Measurements from ENCODE around the gene CCNC.

The CCNC gene

GRCh38 chr6:99521633-99522151 is 46.8 kb downstream of the CCNC start:
- Histone ChIP-seq H3K4ac (ENCODE audit: low read length) (no peak overlapping the region), H3K36me3 (replicated peaks in 1 of 2; ENCODE audit: control insufficient read depth in 2 of 2, insufficient read depth in 2 of 2, low read length in 2 of 2) (peaks cover 0 to 12% of the 10 kb centered on the region in 2 donors), H3K9ac (ENCODE audit: low read depth, low read length, poor library complexity) (no peak overlapping the region), H2AK5ac (ENCODE audit: low read depth, low read length) (peak overlapping the region; percentile 17), H3K79me1 (ENCODE audit: low read depth, low read length) (no peaks in the 10 kb centered on the region), H3K4me1 (ENCODE audit: control insufficient read depth in 2 of 2, insufficient read depth in 1 of 2, low read depth in 1 of 2, low read length in 2 of 2) (no peaks in the 10 kb centered on the region), H3K18ac (ENCODE audit: low read length) (no peak overlapping the region), H2BK5ac (ENCODE audit: low read length) (no peak overlapping the region), H2AFZ (ENCODE audit: low read length) (peak overlapping the region; percentile 97), H2BK120ac (ENCODE audit: low read depth, low read length) (no peak overlapping the region), H4K8ac (ENCODE audit: low read depth, low read length) (no peak overlapping the region), H3K27me3 (ENCODE audit: control insufficient read depth in 3 of 3, insufficient read depth in 3 of 3, low read depth in 1 of 3, low read length in 3 of 3) (no peaks in the 10 kb centered on the region), H2BK12ac (ENCODE audit: low read length) (no peak overlapping the region), H3K4me2 (ENCODE audit: insufficient read depth, low read length, poor library complexity, severe bottlenecking) (peak overlapping the region; percentile 44), H3K9me3 (replicated peaks in 1 of 2; ENCODE audit: control insufficient read depth in 2 of 2, insufficient read depth in 1 of 2, low read depth in 1 of 2, low read length in 2 of 2) (no peaks in the 10 kb centered on the region), H3K4me3 (ENCODE audit: low read length in 2 of 2) (peak overlapping the region; percentile 87 to 99), H3K23ac (ENCODE audit: low read depth, low read length, poor library complexity) (no peak overlapping the region), H2BK15ac (ENCODE audit: low read length) (no peak overlapping the region), H3K27ac (replicated peaks; ENCODE audit: low read length) (no peak overlapping the region), H4K91ac (ENCODE audit: low read depth, low read length, poor library complexity) (no peak overlapping the region), H3K14ac (ENCODE audit: low read length) (no peak overlapping the region)
- WGBS, 2 donors (ENCODE audit: extremely low coverage in 2 of 2, insufficient read length in 2 of 2, insufficient replicate concordance in 1 of 2) = no CpG with 5 or more reads among the region's 9 CpGs
- DNase-seq (ENCODE audit: low spot score) = no peak

GRCh38 chr6:99520855-99521632 is 47.4 kb downstream of the CCNC start:
- Histone ChIP-seq H4K91ac (ENCODE audit: low read depth, low read length, poor library complexity) (no peak overlapping the region), H2BK120ac (ENCODE audit: low read depth, low read length) (no peak overlapping the region), H3K4ac (ENCODE audit: low read length) (no peak overlapping the region), H3K4me2 (ENCODE audit: insufficient read depth, low read length, poor library complexity, severe bottlenecking) (peak overlapping the region; percentile 58), H2BK12ac (ENCODE audit: low read length) (no peak overlapping the region), H3K4me1 (ENCODE audit: control insufficient read depth in 2 of 2, insufficient read depth in 1 of 2, low read depth in 1 of 2, low read length in 2 of 2) (no peaks in the 10 kb centered on the region), H3K9ac (ENCODE audit: low read depth, low read length, poor library complexity) (peak overlapping the region; percentile 98), H3K9me3 (replicated peaks in 1 of 2; ENCODE audit: control insufficient read depth in 2 of 2, insufficient read depth in 1 of 2, low read depth in 1 of 2, low read length in 2 of 2) (no peaks in the 10 kb centered on the region), H3K27ac (replicated peaks; ENCODE audit: low read length) (peak overlapping the region; percentile 86), H2AFZ (ENCODE audit: low read length) (peak overlapping the region; percentile 97), H3K14ac (ENCODE audit: low read length) (peak overlapping the region; percentile 99), H3K36me3 (replicated peaks in 1 of 2; ENCODE audit: control insufficient read depth in 2 of 2, insufficient read depth in 2 of 2, low read length in 2 of 2) (peaks cover 0 to 6% of the 10 kb centered on the region in 2 donors), H3K4me3 (ENCODE audit: low read length in 2 of 2) (peak overlapping the region; percentile 87 to 99), H2BK5ac (ENCODE audit: low read length) (peak overlapping the region; percentile 97), H3K18ac (ENCODE audit: low read length) (peak overlapping the region; percentile 99), H3K23ac (ENCODE audit: low read depth, low read length, poor library complexity) (peak overlapping the region; percentile 100), H3K79me1 (ENCODE audit: low read depth, low read length) (no peaks in the 10 kb centered on the region), H2AK5ac (ENCODE audit: low read depth, low read length) (peak overlapping the region; percentile 39), H3K27me3 (ENCODE audit: control insufficient read depth in 3 of 3, insufficient read depth in 3 of 3, low read depth in 1 of 3, low read length in 3 of 3) (no peaks in the 10 kb centered on the region), H4K8ac (ENCODE audit: low read depth, low read length) (no peak overlapping the region), H2BK15ac (ENCODE audit: low read length) (peak overlapping the region; percentile 86)
- no CpG with 5 or more reads among the region's 47 CpGs for whole genome bisulfite sequencing, 2 donors (ENCODE audit: extremely low coverage in 2 of 2, insufficient read length in 2 of 2, insufficient replicate concordance in 1 of 2)
- peak; percentile 69 for DNase-seq (ENCODE audit: low spot score)

- H3K23ac ChIP-seq (ENCODE audit: low read depth, low read length, poor library complexity) = no peak overlapping the region
Observed at GRCh38 chr6:99519446-99519845, 49.0 kb downstream of the CCNC start.

GRCh38 chr6:99514089-99514488 is 54.4 kb downstream of the CCNC start:
- DNase-seq (ENCODE audit: low spot score) = no peak
- Histone ChIP-seq H3K4me1 (ENCODE audit: control insufficient read depth in 2 of 2, insufficient read depth in 1 of 2, low read depth in 1 of 2, low read length in 2 of 2) (peaks cover 0 to 3% of the 10 kb centered on the region in 2 donors), H3K27me3 (ENCODE audit: control insufficient read depth in 3 of 3, insufficient read depth in 3 of 3, low read depth in 1 of 3, low read length in 3 of 3) (peaks cover 0 to 10% (median 0%) of the 10 kb centered on the region in 3 experiments), H3K4me2 (ENCODE audit: insufficient read depth, low read length, poor library complexity, severe bottlenecking) (no peak overlapping the region), H2BK12ac (ENCODE audit: low read length) (no peak overlapping the region), H4K91ac (ENCODE audit: low read depth, low read length, poor library complexity) (no peak overlapping the region), H2BK15ac (ENCODE audit: low read length) (no peak overlapping the region), H3K14ac (ENCODE audit: low read length) (no peak overlapping the region), H3K18ac (ENCODE audit: low read length) (no peak overlapping the region), H3K4ac (ENCODE audit: low read length) (no peak overlapping the region), H3K79me1 (ENCODE audit: low read depth, low read length) (no peaks in the 10 kb centered on the region), H3K9ac (ENCODE audit: low read depth, low read length, poor library complexity) (no peak overlapping the region), H2BK120ac (ENCODE audit: low read depth, low read length) (no peak overlapping the region), H3K36me3 (replicated peaks in 1 of 2; ENCODE audit: control insufficient read depth in 2 of 2, insufficient read depth in 2 of 2, low read length in 2 of 2) (peaks cover 0 to 12% of the 10 kb centered on the region in 2 donors), H3K9me3 (replicated peaks in 1 of 2; ENCODE audit: control insufficient read depth in 2 of 2, insufficient read depth in 1 of 2, low read depth in 1 of 2, low read length in 2 of 2) (no peaks in the 10 kb centered on the region), H3K23ac (ENCODE audit: low read depth, low read length, poor library complexity) (no peak overlapping the region), H2AFZ (ENCODE audit: low read length) (peak overlapping the region; percentile 99), H2AK5ac (ENCODE audit: low read depth, low read length) (no peak overlapping the region), H3K4me3 (ENCODE audit: low read length in 2 of 2) (peak overlapping the region; percentile 46 to 78), H2BK5ac (ENCODE audit: low read length) (no peak overlapping the region), H4K8ac (ENCODE audit: low read depth, low read length) (no peak overlapping the region), H3K27ac (replicated peaks; ENCODE audit: low read length) (no peak overlapping the region)
- WGBS, 2 donors (ENCODE audit: extremely low coverage in 2 of 2, insufficient read length in 2 of 2, insufficient replicate concordance in 1 of 2) = no CpG with 5 or more reads among the region's 8 CpGs

More at GRCh38 chr6:99519446-99519845, 49.0 kb downstream of the CCNC start:
- no peak overlapping the region for H3K9ac ChIP-seq (ENCODE audit: low read depth, low read length, poor library complexity)
- no peak for DNase-seq (ENCODE audit: low spot score)
- no peak overlapping the region for H3K4me2 ChIP-seq (ENCODE audit: insufficient read depth, low read length, poor library complexity, severe bottlenecking)
- no peak overlapping the region for H2BK5ac ChIP-seq (ENCODE audit: low read length)
- H2AFZ ChIP-seq (ENCODE audit: low read length) = no peak overlapping the region
- WGBS, 2 donors (ENCODE audit: extremely low coverage in 2 of 2, insufficient read length in 2 of 2, insufficient replicate concordance in 1 of 2) = no CpG with 5 or more reads among the region's 1 CpG
- H4K91ac ChIP-seq (ENCODE audit: low read depth, low read length, poor library complexity) = no peak overlapping the region
- no peak overlapping the region for H3K27ac ChIP-seq (replicated peaks; ENCODE audit: low read length)
- H2AK5ac ChIP-seq (ENCODE audit: low read depth, low read length) = no peak overlapping the region
- peaks cover 0 to 6% of the 10 kb centered on the region in 2 donors for H3K36me3 ChIP-seq (replicated peaks in 1 of 2; ENCODE audit: control insufficient read depth in 2 of 2, insufficient read depth in 2 of 2, low read length in 2 of 2)
- H3K4me1 ChIP-seq (ENCODE audit: control insufficient read depth in 2 of 2, insufficient read depth in 1 of 2, low read depth in 1 of 2, low read length in 2 of 2) = no peaks in the 10 kb centered on the region
- H3K4me3 ChIP-seq (ENCODE audit: low read length in 2 of 2) = no peak overlapping the region
- no peak overlapping the region for H2BK120ac ChIP-seq (ENCODE audit: low read depth, low read length)
- H2BK12ac ChIP-seq (ENCODE audit: low read length) = no peak overlapping the region
- no peak overlapping the region for H2BK15ac ChIP-seq (ENCODE audit: low read length)
- H3K27me3 ChIP-seq (ENCODE audit: control insufficient read depth in 3 of 3, insufficient read depth in 3 of 3, low read depth in 1 of 3, low read length in 3 of 3) = peaks cover 0 to 4% (median 0%) of the 10 kb centered on the region in 3 experiments
- H3K18ac ChIP-seq (ENCODE audit: low read length) = no peak overlapping the region
- no peak overlapping the region for H4K8ac ChIP-seq (ENCODE audit: low read depth, low read length)
- no peak overlapping the region for H3K4ac ChIP-seq (ENCODE audit: low read length)
- no peaks in the 10 kb centered on the region for H3K9me3 ChIP-seq (replicated peaks in 1 of 2; ENCODE audit: control insufficient read depth in 2 of 2, insufficient read depth in 1 of 2, low read depth in 1 of 2, low read length in 2 of 2)
- H3K79me1 ChIP-seq (ENCODE audit: low read depth, low read length) = no peaks in the 10 kb centered on the region
- no peak overlapping the region for H3K14ac ChIP-seq (ENCODE audit: low read length)

All from neuronal stem cell (in vitro differentiated cells).